Activated T-cell treated with anti-CD3 and anti-CD28 coated beads, Interleukin-2, amount 50 U/mL, for 48 hours (primary cell): ENCODE results near the gene SEC14L3.

Source experiments
- DNase-seq, 2 experiments: peaks; one replicate each; pipeline ENCODE4 v3.0.0-alpha.2; 2020

SEC14L3 gene

DNA sequence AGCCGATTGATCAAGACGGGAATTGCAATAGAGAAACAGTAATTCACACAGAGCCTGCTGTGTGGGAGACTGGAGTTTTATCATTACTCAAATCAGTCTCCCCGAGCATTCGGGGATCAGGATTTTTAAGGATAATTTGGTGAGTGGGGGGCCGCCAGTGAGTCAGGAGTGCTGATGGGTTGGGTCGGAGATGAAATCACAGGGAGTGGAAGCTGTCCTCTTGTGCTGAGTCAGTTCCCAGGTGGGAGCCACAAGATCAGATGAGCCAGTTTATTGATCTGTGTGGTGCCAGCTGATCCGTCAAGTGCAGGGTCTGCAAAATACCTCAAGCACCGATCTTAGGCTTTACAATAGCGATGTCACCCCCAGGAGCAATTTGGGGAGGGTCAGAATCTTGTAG is 30.7 kb downstream of the SEC14L3 start:
- DNase-seq, result no peak

DNA sequence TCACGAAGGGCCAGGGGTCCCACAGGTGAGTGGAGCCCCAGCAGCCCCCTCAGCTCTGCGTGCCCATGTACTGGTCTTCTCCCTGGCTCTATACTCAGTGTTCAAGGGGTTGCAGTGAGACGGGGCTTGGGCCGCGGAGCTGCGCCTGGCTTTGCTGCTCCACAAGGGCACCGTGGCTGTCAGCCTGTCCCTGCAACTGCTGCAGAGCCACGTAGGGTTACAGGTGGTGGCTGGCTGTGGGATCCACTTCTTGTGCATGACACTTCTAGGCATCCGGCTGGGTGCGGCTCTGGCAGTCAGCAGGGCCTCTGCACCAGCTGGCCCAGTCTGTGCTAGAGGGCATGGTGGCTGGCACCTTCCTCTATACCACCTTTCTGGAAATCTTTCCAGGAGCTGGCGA is 32.0 kb downstream of the SEC14L3 start:
- no peak for DNase-seq

DNA sequence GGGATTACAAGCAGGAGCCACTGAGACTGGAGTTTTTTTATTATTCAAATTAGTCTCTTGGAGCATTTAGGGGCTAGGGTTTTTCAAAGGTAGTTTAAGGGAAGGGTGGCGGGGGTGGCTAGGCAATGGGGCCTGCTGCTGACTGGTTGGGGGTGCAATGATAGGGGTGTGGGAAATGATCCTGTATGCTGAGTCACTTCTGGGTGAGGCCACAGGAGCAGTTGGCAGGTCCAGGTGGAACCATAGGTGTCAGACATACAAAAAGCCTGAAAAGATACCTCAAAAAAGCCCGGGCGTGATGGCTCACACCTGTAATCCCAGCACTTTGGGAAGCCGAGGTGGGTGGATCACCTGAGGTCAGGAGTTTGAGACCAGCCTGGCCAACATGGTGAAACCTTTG is 32.6 kb downstream of the SEC14L3 start:
- DNase-seq, result no peak

DNA sequence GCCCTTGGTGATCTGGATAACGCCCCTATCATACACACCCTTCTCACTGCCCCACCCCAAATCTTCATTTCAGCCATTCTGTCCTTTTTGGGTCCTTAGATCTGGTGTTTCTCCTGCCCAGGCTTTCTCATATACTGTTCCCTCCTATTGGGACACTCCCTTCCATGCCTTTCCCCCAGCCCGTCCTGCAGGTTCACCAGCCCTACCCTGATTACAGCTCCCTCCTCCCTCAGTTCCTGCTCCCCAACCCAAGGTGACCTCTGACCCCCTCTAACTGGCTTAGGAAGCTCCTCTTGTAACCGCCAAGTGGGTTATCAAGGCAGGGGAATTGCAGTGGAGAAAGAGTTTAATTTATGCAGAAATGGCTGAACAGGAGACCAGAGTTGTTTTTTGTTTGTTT is 33.3 kb downstream of the SEC14L3 start:
- no peak for DNase-seq

DNA sequence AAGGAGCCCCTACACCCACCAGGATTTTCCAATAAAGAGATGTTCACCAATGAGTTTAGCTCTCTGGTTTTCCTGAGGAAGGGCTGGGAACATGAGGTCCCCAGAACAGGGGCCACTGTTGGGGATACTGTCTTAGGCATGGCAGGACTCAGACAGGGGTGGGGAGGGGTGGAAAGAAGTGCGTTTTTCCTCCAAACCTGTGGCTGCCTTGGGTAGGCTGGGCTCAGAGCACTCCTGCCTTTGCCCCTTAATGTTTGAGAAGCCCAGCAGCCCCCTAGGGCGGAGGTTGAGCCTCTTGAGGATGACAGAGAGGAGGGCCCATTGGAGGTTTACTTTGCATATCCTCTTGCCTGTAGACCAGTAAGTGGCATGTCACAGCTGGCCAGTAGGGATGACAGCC is 35.6 kb downstream of the SEC14L3 start:
- DNase-seq, result no peak

DNA sequence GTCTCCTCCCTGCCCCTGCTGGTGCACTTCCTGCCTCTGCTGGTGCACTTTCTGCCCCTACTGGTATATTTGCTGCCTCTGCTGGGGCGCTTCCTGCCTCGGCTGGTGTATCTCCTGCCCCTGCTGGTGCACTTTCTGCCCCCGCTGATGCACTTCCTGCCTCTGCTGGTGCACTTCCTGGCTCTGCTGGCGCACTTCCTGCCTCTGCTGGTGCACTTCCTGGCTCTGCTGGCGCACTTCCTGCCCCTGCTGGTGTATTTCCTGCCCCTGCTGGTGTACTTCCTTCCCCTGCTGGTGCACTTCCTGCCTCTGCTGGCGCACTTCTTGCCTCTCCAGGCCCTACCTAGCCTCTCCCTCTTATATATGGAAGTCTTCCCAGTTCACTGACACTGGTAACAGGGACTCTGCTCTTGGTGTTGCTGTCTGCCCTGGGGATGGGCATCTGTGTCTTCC is 36.1 kb downstream of the SEC14L3 start:
- peak; percentile 71 to 77 for DNase-seq

DNA sequence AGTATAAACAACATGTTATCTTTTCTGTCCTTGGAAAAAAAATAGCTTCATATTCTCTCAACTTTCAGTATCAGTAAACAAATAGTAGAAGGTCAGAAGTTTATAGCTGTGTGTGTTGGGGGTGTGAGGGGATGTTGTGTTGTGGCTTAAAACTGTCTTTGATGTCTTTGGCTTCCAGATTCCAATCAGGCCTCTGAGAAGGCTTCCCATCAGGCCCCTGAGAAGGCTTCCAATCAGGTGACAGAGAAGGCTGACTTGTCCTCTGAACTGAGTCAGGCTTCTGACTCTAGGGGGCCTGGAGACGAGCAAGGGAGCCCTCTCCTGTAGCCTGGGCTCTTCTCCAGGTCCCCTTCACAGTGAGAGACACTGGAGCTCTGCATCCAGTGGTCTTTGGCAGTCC is 37.0 kb downstream of the SEC14L3 start:
- DNase-seq, result no peak

DNA sequence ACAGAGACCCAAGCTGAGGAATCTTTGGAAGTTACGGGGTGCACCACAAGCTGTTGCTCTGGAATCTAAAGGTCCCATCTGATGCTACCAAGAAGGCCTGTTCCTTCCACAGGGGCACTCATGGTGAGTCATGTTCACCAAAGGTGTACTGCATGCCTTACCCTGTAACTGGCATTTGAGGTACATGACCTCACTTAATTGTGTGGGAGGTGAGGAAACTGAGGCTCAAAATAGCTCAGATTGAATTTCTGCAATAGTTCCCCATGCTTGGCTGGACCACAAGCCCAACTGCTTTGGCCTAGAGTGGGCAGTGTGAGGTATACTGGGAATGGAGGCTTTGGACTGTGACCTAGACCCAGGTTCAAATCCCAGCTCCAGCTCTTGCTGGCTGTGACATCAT is 38.0 kb downstream of the SEC14L3 start:
- no peak for DNase-seq

DNA sequence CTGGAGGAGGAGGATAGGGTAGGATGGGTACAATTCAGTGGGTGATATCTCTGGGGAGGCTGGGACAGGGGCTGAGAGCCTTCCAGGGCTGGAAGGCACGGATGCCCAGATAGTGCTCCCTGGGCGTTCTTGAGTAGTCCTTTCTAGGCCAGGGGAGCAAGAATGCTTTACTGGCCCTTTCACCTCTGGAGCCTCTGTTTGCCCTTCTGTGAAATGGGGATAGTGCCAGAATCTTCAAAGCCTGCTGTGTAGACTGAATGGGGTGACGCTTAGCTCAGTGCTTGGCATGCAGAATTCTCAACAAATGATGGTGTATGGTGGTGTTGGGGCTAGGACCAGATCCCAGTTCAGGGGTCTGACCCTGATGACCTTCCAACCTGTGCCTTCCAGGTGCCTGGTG is 38.6 kb downstream of the SEC14L3 start:
- DNase-seq, result no peak

DNA sequence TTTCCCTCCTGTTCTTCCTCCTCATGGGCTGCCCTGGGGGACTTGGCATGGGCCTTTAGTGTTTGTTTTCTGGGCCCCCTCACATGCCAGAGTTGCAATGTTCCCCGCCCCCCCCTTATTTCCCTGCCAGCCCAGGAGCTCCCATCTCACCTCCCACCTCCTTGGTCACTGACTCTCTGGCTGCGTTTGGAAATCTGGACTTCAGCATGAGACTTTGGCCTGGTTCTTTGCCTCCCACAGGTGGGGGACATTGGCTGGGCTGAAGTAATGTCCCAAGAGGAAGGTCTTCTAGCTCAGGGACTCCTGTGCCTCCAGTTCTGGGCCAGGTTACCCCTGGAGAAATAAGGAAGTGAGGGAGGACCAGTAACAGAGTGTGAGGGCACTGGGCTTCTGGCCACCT is 39.3 kb downstream of the SEC14L3 start:
- no peak for DNase-seq

DNA sequence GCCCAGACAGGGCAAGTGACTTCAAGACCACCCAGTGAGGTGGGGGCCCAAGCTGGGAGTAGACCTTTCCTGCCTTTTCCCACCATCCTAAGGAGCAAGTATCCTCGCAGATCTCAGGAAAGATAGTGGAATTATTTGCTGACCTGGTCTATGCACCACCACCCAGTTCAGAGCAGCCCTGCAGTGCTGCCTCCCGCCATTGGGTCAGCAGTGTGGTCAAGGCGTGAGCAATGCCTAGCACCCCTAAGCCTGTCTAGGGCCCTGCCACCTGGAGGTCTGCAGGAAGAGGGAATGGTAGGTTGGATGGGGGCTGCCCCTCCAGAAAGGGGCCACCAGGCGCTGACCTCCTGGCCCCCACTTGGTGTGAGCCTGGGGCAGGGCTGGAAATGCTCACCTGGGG is 39.7 kb downstream of the SEC14L3 start:
- DNase-seq, result no peak

DNA sequence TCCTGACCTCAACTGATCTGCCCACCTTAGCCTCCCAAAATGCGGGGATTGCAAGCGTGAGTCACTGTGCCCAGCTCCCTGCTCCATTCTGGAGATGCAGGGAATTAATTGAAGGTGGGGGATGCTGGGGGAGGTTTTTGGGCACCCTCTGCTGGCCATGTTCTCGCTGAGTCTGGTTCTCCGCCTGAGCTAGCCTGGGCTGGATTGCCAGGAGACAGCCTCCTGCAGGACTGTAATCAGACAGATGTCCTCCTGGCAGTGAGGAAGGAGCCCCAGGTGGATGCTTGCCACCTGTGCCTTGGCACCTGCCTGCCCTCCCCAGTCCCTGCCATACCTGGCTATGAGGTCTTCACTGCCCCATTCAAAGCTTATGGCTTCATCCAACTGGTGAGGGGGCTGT is 40.9 kb downstream of the SEC14L3 start:
- DNase-seq, result no peak

DNA sequence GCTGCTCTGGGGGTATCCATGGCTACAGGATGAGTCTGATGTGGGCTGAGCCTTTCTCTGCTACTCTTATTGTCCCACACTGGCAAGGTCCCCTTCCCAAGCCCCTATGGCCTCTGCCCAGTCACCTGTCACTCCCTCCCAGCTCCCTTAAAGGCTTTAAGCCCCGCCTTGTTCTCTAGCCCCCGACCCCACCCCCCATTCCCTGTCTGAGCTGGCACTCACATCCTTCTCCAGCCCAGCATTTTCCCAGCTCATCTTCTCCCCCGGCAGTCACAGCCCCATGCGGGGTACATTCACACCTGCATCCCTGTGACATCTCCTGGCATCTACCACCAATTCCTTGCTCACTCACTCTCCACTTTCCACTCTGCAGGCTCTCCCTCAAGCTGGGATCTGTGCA is 41.9 kb downstream of the SEC14L3 start:
- DNase-seq, result no peak

DNA sequence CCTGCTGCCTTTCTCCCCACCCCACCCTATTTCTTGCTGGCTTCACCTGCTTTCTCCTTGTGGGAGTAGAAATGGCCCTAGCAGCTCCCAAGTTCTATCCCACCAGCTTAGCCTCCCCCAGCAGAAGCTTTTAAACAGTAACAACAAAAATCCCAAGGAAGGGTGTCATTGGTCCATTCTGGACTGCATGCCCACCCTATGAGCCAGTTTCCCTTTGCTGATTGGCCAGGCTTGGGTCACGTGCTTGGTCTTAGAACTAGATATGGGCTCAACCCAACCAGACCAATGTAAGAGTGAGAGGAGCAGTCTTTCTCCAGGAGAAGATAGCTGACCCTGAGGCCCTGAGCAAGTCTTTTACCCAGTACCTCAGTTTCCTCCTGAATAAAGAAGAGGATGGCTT is 43.9 kb downstream of the SEC14L3 start:
- DNase-seq, result no peak

DNA sequence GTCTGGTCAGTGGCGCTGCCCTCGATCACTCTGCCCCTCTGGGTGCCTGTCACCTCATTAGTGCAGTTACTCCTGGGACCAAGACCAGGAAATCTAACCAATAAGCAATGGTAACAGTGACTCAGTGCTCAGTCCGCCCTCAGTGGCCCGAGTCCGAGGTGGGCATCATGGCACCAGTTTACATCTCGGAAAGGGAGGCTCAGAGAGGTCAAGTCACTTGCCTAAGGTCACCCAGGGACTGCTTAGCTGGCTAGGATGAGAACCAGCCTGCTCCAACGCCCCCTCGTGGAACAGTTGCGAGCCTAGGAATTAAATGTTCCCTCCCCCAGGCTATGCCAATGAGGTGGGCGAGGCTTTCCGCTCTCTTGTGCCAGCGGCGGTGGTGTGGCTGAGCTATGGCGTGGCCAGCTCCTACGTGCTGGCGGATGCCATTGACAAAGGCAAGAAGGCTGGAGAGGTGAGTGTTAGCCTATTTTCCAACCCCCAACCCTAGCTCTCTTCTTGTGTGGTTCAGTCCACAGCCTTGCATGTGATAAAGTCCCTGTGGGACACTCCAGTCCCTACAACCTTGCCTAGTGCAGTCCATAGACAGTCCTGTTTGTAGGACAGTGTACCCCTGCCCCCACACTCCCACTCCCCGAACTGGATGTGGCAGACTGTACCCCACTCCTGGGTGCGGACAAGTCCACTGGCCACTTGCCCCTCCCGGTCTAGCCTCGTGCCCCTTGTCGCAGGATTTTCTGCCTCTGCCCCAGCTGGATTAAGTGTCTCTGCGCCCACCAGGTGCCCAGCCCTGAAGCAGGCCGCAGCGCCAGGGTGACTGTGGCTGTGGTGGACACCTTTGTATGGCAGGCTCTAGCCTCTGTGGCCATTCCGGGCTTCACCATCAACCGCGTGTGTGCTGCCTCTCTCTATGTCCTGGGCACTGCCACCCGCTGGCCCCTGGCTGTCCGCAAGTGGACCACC is 45.1 kb downstream of the SEC14L3 start:
- DNase-seq, result peak; percentile 92 to 93

DNA sequence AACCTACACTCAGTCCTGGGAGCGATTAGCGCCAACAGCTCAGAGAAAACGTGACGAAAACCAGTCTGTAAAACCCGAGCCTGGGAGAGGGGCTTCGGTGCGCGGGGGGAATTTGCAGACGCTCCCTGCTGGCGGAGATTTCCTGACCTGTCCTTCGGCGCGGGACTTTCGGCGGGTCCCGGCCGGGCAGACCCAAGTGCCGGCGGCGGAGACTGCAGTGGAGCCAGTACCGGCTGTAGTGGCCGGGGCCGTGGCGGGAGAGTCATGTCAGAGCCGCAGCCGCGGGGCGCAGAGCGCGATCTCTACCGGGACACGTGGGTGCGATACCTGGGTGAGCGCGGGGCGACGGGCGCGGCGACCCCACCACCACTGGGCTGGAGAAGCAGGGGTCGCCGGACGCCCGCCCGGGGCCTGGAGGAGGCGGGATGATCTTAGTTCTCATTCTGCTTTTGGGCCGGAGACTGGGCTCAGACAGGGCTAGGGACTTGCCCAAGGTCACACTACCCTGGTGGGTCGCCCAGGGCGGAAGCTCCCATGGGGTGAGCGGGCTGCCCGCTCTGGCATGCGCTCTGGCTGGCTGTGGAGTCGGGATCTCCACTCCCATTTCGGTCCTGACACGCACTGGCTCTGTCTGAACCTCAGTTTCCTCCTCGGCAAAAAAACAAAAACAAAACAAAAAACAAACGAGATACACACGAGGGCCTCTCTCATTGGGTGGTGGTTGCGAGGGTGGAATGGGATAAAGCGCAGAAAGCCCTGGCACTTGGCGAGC is 46.0 kb downstream of the SEC14L3 start, which contains the start of gene MTFP1:
Gene MTFP1, plus strand, starts transcription at position 153 of the 772 bp plus-strand sequence. Its CDS starts 112 bp downstream, at position 265.
- DNase-seq, result peak; percentile 73 to 74

DNA sequence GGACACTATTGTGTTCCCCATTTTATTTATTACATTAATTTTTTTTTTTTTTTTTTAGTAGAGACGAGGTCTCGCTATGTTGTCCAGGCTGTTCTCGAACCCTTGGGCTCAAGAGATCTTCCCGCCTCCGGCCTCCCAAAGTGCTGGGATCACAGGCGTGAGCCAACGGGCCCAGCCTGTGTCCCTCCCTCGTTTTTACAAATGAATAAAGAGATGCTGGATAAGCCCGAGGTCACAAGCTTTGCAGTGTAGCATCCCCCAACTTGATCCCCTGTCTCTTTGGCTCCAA is 46.5 kb downstream of the SEC14L3 start:
- DNase-seq, result no peak

DNA sequence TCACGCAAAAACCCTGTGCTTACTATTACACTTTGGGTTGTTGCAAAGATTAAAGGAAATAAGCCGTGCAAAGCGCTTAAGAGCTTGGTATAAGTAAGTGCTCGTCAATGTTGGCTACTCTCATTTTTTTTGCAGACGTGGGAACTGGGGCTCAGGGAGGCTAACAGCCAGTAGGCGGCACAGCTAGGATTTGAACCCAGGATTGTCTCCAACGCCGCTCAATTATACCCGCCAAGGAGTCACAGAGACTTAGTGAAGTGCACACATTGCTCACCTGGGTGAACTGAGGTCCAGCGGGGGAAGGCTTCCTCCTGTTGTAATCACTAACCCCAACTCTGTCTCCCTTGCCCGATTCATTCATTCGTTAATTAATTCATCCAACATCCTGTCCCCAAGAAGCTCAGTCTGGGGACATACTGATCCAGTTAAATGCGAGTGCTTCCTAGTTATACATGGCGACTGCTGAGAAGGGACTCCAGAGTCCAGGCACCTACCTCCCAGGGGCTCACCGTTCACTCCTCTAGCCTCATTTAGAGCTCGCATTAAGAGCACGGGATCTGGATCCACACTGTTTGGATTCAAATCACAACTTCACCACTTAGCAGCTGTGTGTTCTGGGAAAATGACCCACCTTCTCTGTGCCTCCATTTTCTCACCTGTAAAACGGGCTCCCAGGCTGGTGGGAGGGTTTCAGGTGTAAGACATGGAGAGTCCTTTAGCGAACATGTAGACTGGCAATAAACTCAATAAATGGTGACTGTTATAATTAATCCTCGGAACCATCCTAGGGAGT is 47.1 kb downstream of the SEC14L3 start:
- peak; percentile 49 to 56 for DNase-seq

DNA sequence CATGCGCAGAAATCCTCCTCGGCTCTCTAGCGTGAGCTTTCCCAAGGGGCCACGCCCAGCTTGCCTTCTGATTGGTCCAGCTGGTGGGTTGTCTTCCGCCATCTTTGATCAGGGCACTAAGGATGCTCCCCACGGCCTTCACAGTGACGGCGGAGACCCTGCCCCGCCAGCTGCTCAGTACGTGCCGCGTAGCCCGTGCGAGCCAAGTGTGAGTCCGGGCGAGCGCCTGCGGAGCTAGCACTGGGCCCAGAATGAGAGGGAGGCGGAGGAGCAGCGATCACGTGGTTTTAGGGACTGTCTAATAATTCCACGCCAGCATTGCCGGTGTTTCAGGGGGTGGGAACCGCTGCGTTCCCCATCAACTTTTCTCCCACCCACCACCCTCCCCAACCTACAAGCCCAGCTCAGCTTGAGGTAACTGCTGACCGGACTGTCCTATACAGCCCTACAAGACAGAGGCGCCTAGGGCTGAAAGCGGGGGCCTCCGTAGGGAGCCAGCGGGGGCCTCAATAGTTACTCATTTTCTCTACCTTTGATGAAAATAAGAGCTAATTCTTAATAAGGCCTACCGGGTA is 47.8 kb downstream of the SEC14L3 start:
- DNase-seq, result peak; percentile 98

DNA sequence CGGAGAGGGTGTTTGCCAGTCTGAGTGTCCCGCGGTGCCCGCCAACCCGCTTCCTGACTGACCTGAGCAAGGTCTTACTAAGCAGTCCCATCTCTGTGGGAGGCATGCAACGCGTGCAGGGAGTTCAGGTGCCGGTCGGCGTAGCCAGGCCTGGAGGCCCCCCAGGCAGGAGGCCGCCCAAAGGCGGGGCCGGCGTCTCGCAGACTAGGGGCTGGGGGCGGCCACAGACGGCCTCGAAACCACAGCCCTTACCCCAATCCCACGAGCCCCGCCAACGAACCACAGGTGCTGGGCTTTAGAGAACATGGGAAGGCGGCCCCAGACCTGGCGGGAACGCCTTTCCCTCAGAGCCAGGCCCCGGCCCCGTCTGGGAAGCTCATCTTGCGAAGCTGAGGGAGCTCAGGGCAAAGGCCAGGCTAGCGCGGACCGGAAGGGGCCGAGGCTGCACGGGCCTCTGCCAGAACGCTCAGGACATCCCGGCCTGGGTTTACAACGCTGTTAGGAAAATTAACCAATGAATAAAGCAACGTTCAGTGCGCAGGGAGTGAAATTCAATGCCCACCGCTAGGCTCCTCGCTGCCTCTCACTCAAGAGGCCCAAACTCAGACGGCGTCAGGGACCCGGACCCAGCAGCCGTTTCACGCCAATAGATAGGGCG is 48.4 kb downstream of the SEC14L3 start:
- peak in 1 of 2 experiments; percentile 82 for DNase-seq

DNA sequence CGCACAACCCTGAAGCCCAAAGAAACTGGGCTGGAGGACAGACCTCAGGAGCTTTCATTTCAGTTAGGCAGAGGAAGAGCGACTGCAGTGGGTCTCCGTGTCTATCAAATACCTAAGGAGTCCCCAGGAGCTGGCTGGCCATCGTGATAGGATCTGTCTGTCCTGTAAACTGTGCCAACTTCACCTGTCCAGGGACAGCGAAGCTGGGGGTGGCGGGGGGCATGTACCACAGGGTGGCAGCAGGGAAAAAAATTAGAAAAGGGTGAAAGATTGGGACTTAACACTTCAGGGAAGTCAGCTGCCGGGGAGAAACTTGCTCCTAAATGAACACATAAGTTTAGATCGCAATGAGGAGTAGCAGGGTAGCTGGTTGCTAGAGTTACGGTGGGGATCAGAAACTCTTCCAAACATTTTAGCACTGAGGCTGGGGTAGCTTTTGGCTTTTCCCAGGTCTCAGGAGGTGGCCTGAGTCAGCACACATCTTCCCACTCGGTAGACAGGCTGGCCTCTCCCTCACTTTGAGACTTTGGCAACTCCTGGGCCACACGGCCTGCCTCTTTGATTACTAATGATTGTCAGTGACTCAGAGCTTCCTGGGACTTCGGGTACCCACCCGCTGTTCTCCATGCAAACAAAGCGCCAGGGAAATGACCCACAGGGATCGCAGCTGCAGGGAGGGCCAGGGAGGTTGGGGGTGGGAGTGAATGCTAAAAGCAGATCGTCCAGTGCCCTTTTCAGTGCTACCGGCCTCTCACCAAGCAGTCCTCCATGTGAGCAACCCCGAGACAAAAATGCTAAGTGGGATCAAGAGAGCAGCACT is 49.1 kb downstream of the SEC14L3 start:
- peak in 1 of 2 experiments; percentile 78 for DNase-seq
